HepG2 (cell line): ENCODE results near the gene TPRG1L. TPM values are rescaled to one million over a fixed set of nuclear protein-coding genes. Genes with fewer than 3 reads are reported as not detected.

ENCODE experiments used
- E2F5 ChIP-seq: sonication (generic); formaldehyde crosslinking; conservative IDR thresholded peaks from 2 replicates; pipeline ENCODE4 v1.4.0; 2020; ENCODE audit warnings: missing genetic modification reagents
- EZH2 ChIP-seq: conservative IDR thresholded peaks from 2 replicates; pipeline ENCODE4 v1.6.1; 2012; ENCODE audit warnings: mild to moderate bottlenecking, low read depth, low read length, moderate library complexity
- IRX3 ChIP-seq: sonication (generic); formaldehyde crosslinking; IDR thresholded peaks from 2 replicates; pipeline ENCODE4 v1.8.1; 2023; ENCODE audit warnings: mild to moderate bottlenecking, low read depth, missing genetic modification reagents, borderline replicate concordance
- JUND ChIP-seq: sonication (generic); formaldehyde crosslinking; IDR thresholded peaks from 2 replicates; pipeline ENCODE4 v1.8.0; 2022; ENCODE audit warnings: mild to moderate bottlenecking, missing genetic modification reagents
- KDM2A ChIP-seq: sonication (generic); formaldehyde crosslinking; IDR thresholded peaks from 2 replicates; pipeline ENCODE4 v1.4.0; 2020; ENCODE audit warnings: low read depth, missing genetic modification reagents, borderline replicate concordance
- KDM4B ChIP-seq: sonication (generic); formaldehyde crosslinking; IDR thresholded peaks from 2 replicates; pipeline ENCODE4 v1.4.0; 2020; ENCODE audit warnings: missing genetic modification reagents
- MTF1 ChIP-seq: sonication (generic); formaldehyde crosslinking; IDR thresholded peaks from 2 replicates; pipeline ENCODE4 v1.5.0; 2020; ENCODE audit warnings: missing genetic modification reagents
- NAIF1 ChIP-seq: sonication (generic); formaldehyde crosslinking; IDR thresholded peaks from 2 replicates; pipeline ENCODE4 v1.5.0; 2020; ENCODE audit warnings: mild to moderate bottlenecking, missing genetic modification reagents, borderline replicate concordance
- RCOR2 ChIP-seq: IDR thresholded peaks from 2 replicates; pipeline ENCODE4 v1.6.1; 2016; ENCODE audit warnings: missing biosample characterization, missing genetic modification reagents
- SIX4 ChIP-seq: sonication (generic); formaldehyde crosslinking; IDR thresholded peaks from 2 replicates; pipeline ENCODE4 v1.4.0; 2020; ENCODE audit warnings: missing genetic modification reagents
- TBL1XR1 ChIP-seq: fragments of 150-350 bp; IDR thresholded peaks from 2 replicates; pipeline ENCODE4 v1.6.1; 2014; ENCODE audit warnings: borderline replicate concordance, low read length; ENCODE audit not compliant: partially characterized antibody
- TMF1 ChIP-seq: sonication (generic); formaldehyde crosslinking; IDR thresholded peaks from 2 replicates; pipeline ENCODE4 v1.8.1; 2022; ENCODE audit warnings: low read depth, missing genetic modification reagents
- TP53 ChIP-seq: sonication (generic); formaldehyde crosslinking; conservative IDR thresholded peaks from 2 replicates; pipeline ENCODE4 v1.4.0; 2020; ENCODE audit warnings: missing genetic modification reagents
- YY1 ChIP-seq: IDR thresholded peaks from 2 replicates; pipeline ENCODE4 v1.6.1; 2011; ENCODE audit warnings: low read length, low read depth, moderate library complexity, mild to moderate bottlenecking; ENCODE audit not compliant: insufficient read depth, insufficient replicate concordance
- ZFP36L2 ChIP-seq: sonication (generic); formaldehyde crosslinking; IDR thresholded peaks from 2 replicates; pipeline ENCODE4 v1.4.0; 2020; ENCODE audit warnings: missing genetic modification reagents
- ZMYM4 ChIP-seq: sonication (generic); formaldehyde crosslinking; IDR thresholded peaks from 2 replicates; pipeline ENCODE4 v1.8.1; 2023; ENCODE audit warnings: mild to moderate bottlenecking, missing genetic modification reagents
- ZNF121 ChIP-seq: sonication (generic); formaldehyde crosslinking; IDR thresholded peaks from 2 replicates; pipeline ENCODE4 v1.5.0; 2020; ENCODE audit warnings: mild to moderate bottlenecking, missing genetic modification reagents
- ZNF646 ChIP-seq: sonication (generic); formaldehyde crosslinking; IDR thresholded peaks from 2 replicates; pipeline ENCODE4 v1.9.0; 2021; ENCODE audit warnings: mild to moderate bottlenecking, missing genetic modification reagents
- polyA plus RNA-seq, 8 experiments: library from polyadenylated mRNA; depleted of rRNA in 3 of 8; stranded (reverse) in 7 of 8; unstranded in 1 of 8; fragments of >200 nt; fragmentation: Illumina TruSeq in 4 of 8; extraction: Trizol in 4 of 8; gene quantifications; 2 replicates each; pipeline versions ENCODE4 v1.2.1 to v1.2.3, GENCODE V29; 2011 to 2016; ENCODE audit warnings: low read depth in 4 of 8, missing spikeins in 1 of 8, mixed read lengths in 1 of 8; ENCODE audit not compliant: insufficient read depth in 1 of 8
- total RNA-seq, 5 experiments: library from RNA; depleted of rRNA; stranded (reverse); fragments of >200 nt; fragmentation: Illumina TruSeq; extraction: Trizol; gene quantifications; 2 replicates each; pipeline ENCODE4 v1.2.3, GENCODE V29; 2016; ENCODE audit warnings: low read depth in 1 of 5
- TF ChIP-seq, protein P1 (sequence below): sonication (generic); formaldehyde crosslinking; IDR thresholded peaks from 2 replicates; pipeline ENCODE4 v1.4.0; 2020; ENCODE audit warnings: missing genetic modification reagents; ENCODE audit errors: not compliant biosample characterization
- TF ChIP-seq, protein P2 (sequence below): sonication (generic); IDR thresholded peaks from 2 replicates; pipeline ENCODE4 v1.6.1; 2016; ENCODE audit warnings: low read depth, borderline replicate concordance
- TF ChIP-seq, protein P3 (sequence below): sonication (generic); formaldehyde crosslinking; IDR thresholded peaks from 2 replicates; pipeline ENCODE4 v1.5.1; 2020; ENCODE audit warnings: missing genetic modification reagents, mild to moderate bottlenecking, borderline replicate concordance

Gene TPRG1L
- total and polyA plus RNA-seq, 2 of the 13 experiments (the other 11 are each of a cell fraction or from before 2014, with no cell fraction given), result 21.3 to 37.4 TPM

DNA sequence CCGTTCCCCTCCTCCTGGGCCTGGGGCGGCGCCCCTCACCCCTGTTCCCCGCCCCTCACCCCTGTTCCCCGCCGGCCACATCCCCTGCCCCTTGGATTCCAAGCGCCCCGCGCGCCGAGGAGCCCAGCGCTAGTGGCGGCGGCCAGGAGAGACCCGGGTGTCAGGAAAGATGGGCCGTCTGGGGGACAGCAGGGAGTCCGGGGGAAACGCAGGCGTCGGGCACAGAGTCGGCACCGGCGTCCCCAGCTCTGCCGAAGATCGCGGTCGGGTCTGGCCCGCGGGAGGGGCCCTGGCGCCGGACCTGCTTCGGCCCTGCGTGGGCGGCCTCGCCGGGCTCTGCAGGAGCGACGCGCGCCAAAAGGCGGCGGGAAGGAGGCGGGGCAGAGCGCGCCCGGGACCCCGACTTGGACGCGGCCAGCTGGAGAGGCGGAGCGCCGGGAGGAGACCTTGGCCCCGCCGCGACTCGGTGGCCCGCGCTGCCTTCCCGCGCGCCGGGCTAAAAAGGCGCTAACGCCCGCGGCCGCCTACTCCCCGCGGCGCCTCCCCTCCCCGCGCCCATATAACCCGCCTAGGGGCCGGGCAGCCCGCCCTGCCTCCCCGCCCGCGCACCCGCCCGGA lies 27.2 kb downstream of the TPRG1L start, which contains the start of gene TP73 (continued):
- no peak for TF ChIP-seq ZNF646
- TF ChIP-seq, protein P1, sequence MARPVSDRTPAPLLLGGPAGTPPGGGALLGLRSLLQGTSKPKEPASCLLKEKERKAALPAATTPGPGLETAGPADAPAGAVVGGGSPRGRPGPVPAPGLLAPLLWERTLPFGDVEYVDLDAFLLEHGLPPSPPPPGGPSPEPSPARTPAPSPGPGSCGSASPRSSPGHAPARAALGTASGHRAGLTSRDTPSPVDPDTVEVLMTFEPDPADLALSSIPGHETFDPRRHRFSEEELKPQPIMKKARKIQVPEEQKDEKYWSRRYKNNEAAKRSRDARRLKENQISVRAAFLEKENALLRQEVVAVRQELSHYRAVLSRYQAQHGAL (CRISPR knock-in tag), result no peak
- peak; percentile 19 for TF ChIP-seq YY1
- no peak for TF ChIP-seq EZH2
- TF ChIP-seq, protein P2, sequence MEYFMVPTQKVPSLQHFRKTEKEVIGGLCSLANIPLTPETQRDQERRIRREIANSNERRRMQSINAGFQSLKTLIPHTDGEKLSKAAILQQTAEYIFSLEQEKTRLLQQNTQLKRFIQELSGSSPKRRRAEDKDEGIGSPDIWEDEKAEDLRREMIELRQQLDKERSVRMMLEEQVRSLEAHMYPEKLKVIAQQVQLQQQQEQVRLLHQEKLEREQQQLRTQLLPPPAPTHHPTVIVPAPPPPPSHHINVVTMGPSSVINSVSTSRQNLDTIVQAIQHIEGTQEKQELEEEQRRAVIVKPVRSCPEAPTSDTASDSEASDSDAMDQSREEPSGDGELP, result peak; percentile 48; the same call in 1 of the 2 replicates
- TF ChIP-seq MTF1 (CRISPR knock-in tag), result no peak
- TF ChIP-seq IRX3 (CRISPR knock-in tag), result no peak
- peak; percentile 86 for TF ChIP-seq ZNF121 (CRISPR knock-in tag)
- peak; percentile 44; the same call in 1 of the 2 replicates for TF ChIP-seq E2F5
- no peak for TF ChIP-seq KDM2A (CRISPR knock-in tag)
- TF ChIP-seq SIX4 (CRISPR knock-in tag), result no peak
- TF ChIP-seq ZFP36L2, result no peak
- no peak for TF ChIP-seq TMF1 (CRISPR knock-in tag)
- no peak for TF ChIP-seq JUND
- TF ChIP-seq TBL1XR1, result no peak
- TF ChIP-seq ZMYM4 (CRISPR knock-in tag), result no peak
- TF ChIP-seq NAIF1 (CRISPR knock-in tag), result no peak
- TF ChIP-seq KDM4B (CRISPR knock-in tag), result no peak
- TF ChIP-seq, protein P3, sequence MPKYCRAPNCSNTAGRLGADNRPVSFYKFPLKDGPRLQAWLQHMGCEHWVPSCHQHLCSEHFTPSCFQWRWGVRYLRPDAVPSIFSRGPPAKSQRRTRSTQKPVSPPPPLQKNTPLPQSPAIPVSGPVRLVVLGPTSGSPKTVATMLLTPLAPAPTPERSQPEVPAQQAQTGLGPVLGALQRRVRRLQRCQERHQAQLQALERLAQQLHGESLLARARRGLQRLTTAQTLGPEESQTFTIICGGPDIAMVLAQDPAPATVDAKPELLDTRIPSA (CRISPR knock-in tag), result no peak
- TF ChIP-seq TP53 (CRISPR knock-in tag), result no peak
- no peak for TF ChIP-seq RCOR2 (CRISPR knock-in tag)
